GM21447 (cell line): Measurements from ENCODE around the gene PDE1C.
A peak's percentile ranks its signal among the peaks of the same experiment; 100 is the strongest.
"Not testable (repeated sequence)": the region's sequence is repeated elsewhere in the genome, so short reads cannot be mapped to it uniquely, and the experiment has no call there.

Source experiments
- ATAC-seq: cut with Tn5 transposase; IDR thresholded peaks from one replicate; pipeline ENCODE4 v1.9.1; 2021; ENCODE audit not compliant: unreplicated experiment

The PDE1C gene

GRCh38 chr7:32045228-32045627 lies 25.0 kb downstream of the PDE1C start:
- ATAC-seq = no peak

- ATAC-seq = no peak
These were observed 25.5 kb downstream of the PDE1C start for GRCh38 chr7:32044739-32045138.

- no peak for ATAC-seq
These were observed 26.5 kb downstream of the PDE1C start for GRCh38 chr7:32043688-32044087.

GRCh38 chr7:32042900-32043299 lies 27.3 kb downstream of the PDE1C start:
- no peak for ATAC-seq

GRCh38 chr7:32039000-32039756 lies 31.0 kb downstream of the PDE1C start:
- no peak for ATAC-seq

GRCh38 chr7:32037650-32038198 lies 32.5 kb downstream of the PDE1C start:
- peak; percentile 86 for ATAC-seq

- no peak for ATAC-seq
These were observed 33.6 kb downstream of the PDE1C start for GRCh38 chr7:32036557-32036956.

- ATAC-seq = no peak
These were observed 36.2 kb downstream of the PDE1C start for GRCh38 chr7:32034052-32034451.

GRCh38 chr7:32033006-32033405 lies 37.2 kb downstream of the PDE1C start:
- no peak for ATAC-seq

GRCh38 chr7:32032211-32032610 lies 38.0 kb downstream of the PDE1C start:
- ATAC-seq = no peak

- no peak for ATAC-seq
These were observed 39.1 kb downstream of the PDE1C start for GRCh38 chr7:32030904-32031692.

GRCh38 chr7:32026083-32026425 lies 44.2 kb downstream of the PDE1C start:
- ATAC-seq = no peak

- ATAC-seq = no peak
These were observed 44.7 kb downstream of the PDE1C start for GRCh38 chr7:32025381-32026082.

GRCh38 chr7:32023376-32023775 lies 46.8 kb downstream of the PDE1C start:
- ATAC-seq = no peak

- no peak for ATAC-seq
These were observed 47.2 kb downstream of the PDE1C start for GRCh38 chr7:32022966-32023365.

- ATAC-seq = no peak
These were observed 49.6 kb downstream of the PDE1C start for GRCh38 chr7:32020551-32021159.

GRCh38 chr7:32018845-32019578 lies 51.2 kb downstream of the PDE1C start:
- ATAC-seq = no peak

- no peak for ATAC-seq
These were observed 55.1 kb downstream of the PDE1C start for GRCh38 chr7:32015133-32015532.

- ATAC-seq = not testable (repeated sequence)
These were observed 56.7 kb downstream of the PDE1C start for GRCh38 chr7:32013471-32013870.

- no peak for ATAC-seq
These were observed 64.6 kb downstream of the PDE1C start for GRCh38 chr7:32005577-32005976.
